ENCODE data around the gene AHSG.

GRCh38 chr3:186566772-186567071, 46.1 kb upstream of the AHSG start:
- TF ChIP-seq CTCF (IDR thresholded peaks at IDR 0.05) = no peak
- TF ChIP-seq POLR2A (IDR thresholded peaks at IDR 0.05) = no peak
